Mammary epithelial cell (primary cell): ENCODE measurements around the gene RALGPS1.

ENCODE experiments used
- CTCF ChIP-seq, 2 donors: IDR thresholded peaks in 1 of 2; conservative IDR thresholded peaks in 1 of 2; 2 replicates each; pipeline ENCODE4 v1.5.1; 2011 to 2012; ENCODE audit warnings: inconsistent platforms in 2 of 2, low read length in 2 of 2, mild to moderate bottlenecking in 2 of 2, control low read depth in 1 of 2, low read depth in 1 of 2; ENCODE audit not compliant: insufficient read depth in 1 of 2; ENCODE audit errors: extremely low read depth in 1 of 2
- EZH2 ChIP-seq: IDR thresholded peaks from 2 replicates; pipeline ENCODE4 v1.6.1; 2012; ENCODE audit warnings: low read length, inconsistent platforms, borderline replicate concordance

GRCh38 chr9:127039492-127039891 is 124.9 kb downstream of the RALGPS1 start:
- TF ChIP-seq EZH2 (no peak), CTCF (conservative IDR thresholded peaks at IDR 0.05 in 1 of 2, IDR thresholded peaks at IDR 0.05 in 1 of 2; ENCODE audit: extremely low read depth in 1 of 2, insufficient read depth in 1 of 2, low read depth in 1 of 2, low read length in 2 of 2) (no peak)
